Frontal cortex (tissue), 4 donors: ENCODE measurements around the gene HACD4. TPM values are rescaled to one million over a fixed set of nuclear protein-coding genes. Genes with fewer than 3 reads are reported as not detected.
"Not testable (repeated sequence)": the region's sequence is repeated elsewhere in the genome, so short reads cannot be mapped to it uniquely, and the experiment has no call there.

Source experiments
- DNase-seq, 2 donors: peaks; one replicate each; pipeline ENCODE4 v3.0.0; 2012; ENCODE audit warnings: low spot score in 2 of 2
- FAIRE-seq: peaks from 2 replicates; lab custom pipeline; 2012; peaks lifted over from hg19 to GRCh38; lab: Jason Lieb, UNC
- total RNA-seq: library from RNA; depleted of rRNA; stranded (reverse); fragments of >200 nt; gene quantifications from one replicate; pipeline ENCODE4 v1.2.3, GENCODE V29; 2014
- donor health status: control.
- donor health status: control.
- donor health status: control.

The HACD4 gene
- total RNA-seq, 1 donor from 2014 or later: 0.41 TPM

GRCh38 chr9:20974191-20974938 lies 57.1 kb downstream of the HACD4 start:
- not testable (repeated sequence) for FAIRE-seq, DNase-seq

GRCh38 chr9:20973246-20973947 lies 58.0 kb downstream of the HACD4 start:
- FAIRE-seq, DNase-seq: not testable (repeated sequence)

- FAIRE-seq: no peak
Observed at GRCh38 chr9:20972684-20973083, 58.8 kb downstream of the HACD4 start.

GRCh38 chr9:20962536-20963225 lies 68.8 kb downstream of the HACD4 start:
- DNase-seq (no peak), FAIRE-seq (no peak)

More at GRCh38 chr9:20972684-20973083, 58.8 kb downstream of the HACD4 start:
- no peak for DNase-seq

GRCh38 chr9:20950707-20951106 lies 80.7 kb downstream of the HACD4 start:
- no peak for FAIRE-seq
- DNase-seq: no peak

Other genes with a start within 250 kb of the HACD4 start
- not detected for gene IFNB1, start 46.3 kb upstream of the HACD4 start, total RNA-seq
- gene IFNW1, start 110.2 kb upstream of the HACD4 start, total RNA-seq: not detected
- not detected for gene IFNA21, start 135.0 kb upstream of the HACD4 start, total RNA-seq
- not detected for gene IFNA4, start 155.9 kb upstream of the HACD4 start, total RNA-seq
- not detected for gene IFNA7, start 170.6 kb upstream of the HACD4 start, total RNA-seq
- not detected for gene IFNA10, start 175.5 kb upstream of the HACD4 start, total RNA-seq
- gene IFNA16, start 185.7 kb upstream of the HACD4 start, total RNA-seq: not detected
- gene IFNA17, start 196.6 kb upstream of the HACD4 start, total RNA-seq: not detected
- gene IFNA14, start 208.4 kb upstream of the HACD4 start, total RNA-seq: not detected